ENCODE measurements around the gene EPB41L4B.
"Not testable (repeated sequence)": the region's sequence is repeated elsewhere in the genome, so short reads cannot be mapped to it uniquely, and the experiment has no call there.

- TF ChIP-seq CTCF, POLR2A (IDR thresholded peaks at IDR 0.05): not testable (repeated sequence)
These were observed 20.1 kb upstream of the EPB41L4B start for GRCh38 chr9:109340979-109341378.

Data from thyroid gland (tissue), 4 donors.